ENCODE measurements around the gene AFF3. TPM values are rescaled to one million over a fixed set of nuclear protein-coding genes. Genes with fewer than 3 reads are reported as not detected.

AFF3 gene
- total RNA-seq, 1 experiment from 2014 or later, result 0.42 TPM

GRCh38 chr2:99772591-99773331 lies 369.6 kb downstream of the AFF3 start:
- TF ChIP-seq CTCF (IDR thresholded peaks at IDR 0.05; ENCODE audit: unreplicated experiment), result no peak
- Mint-ChIP-seq H3K4me3 (ENCODE audit: unreplicated experiment) (no peak overlapping the region), H3K27ac (ENCODE audit: low read depth, unreplicated experiment) (no peak overlapping the region), H3K9me3 (ENCODE audit: unreplicated experiment) (peaks cover 7% of the 10 kb centered on the region), H3K36me3 (ENCODE audit: insufficient read depth, unreplicated experiment) (no peaks in the 10 kb centered on the region), H3K4me1 (ENCODE audit: insufficient read depth, unreplicated experiment) (no peaks in the 10 kb centered on the region), H3K27me3 (ENCODE audit: insufficient read depth, unreplicated experiment) (no peaks in the 10 kb centered on the region)
- no peak for DNase-seq (ENCODE audit: unreplicated experiment)
- CTCF ChIA-PET, result no interaction called here
- POLR2A ChIA-PET, result no interaction called here
- intact Hi-C loops (cut with micrococcal nuclease), result no loop called here
- BruUV-seq (replicated peaks), result no TSS peak

- no peak for TF ChIP-seq CTCF (IDR thresholded peaks at IDR 0.05; ENCODE audit: unreplicated experiment)
- ChIA-PET POLR2A (no interaction called here), CTCF (interaction anchor here (0.7 kb wide), 1 partner anchor 19 kb away, joined by 3 read pairs; no protein-coding TSS in a partner anchor)
- intact Hi-C loops (cut with micrococcal nuclease), result no loop called here
- Mint-ChIP-seq H3K9me3 (ENCODE audit: unreplicated experiment) (peaks cover 7% of the 10 kb centered on the region), H3K4me3 (ENCODE audit: unreplicated experiment) (no peak overlapping the region), H3K27ac (ENCODE audit: low read depth, unreplicated experiment) (no peak overlapping the region), H3K27me3 (ENCODE audit: insufficient read depth, unreplicated experiment) (no peaks in the 10 kb centered on the region), H3K4me1 (ENCODE audit: insufficient read depth, unreplicated experiment) (no peaks in the 10 kb centered on the region), H3K36me3 (ENCODE audit: insufficient read depth, unreplicated experiment) (no peaks in the 10 kb centered on the region)
- no peak for DNase-seq (ENCODE audit: unreplicated experiment)
- no TSS peak for BruUV-seq (replicated peaks)
Measured at GRCh38 chr2:99771681-99772333, 370.6 kb downstream of the AFF3 start.

- H3K27ac Mint-ChIP-seq (ENCODE audit: low read depth, unreplicated experiment), result no peak overlapping the region
- no peak overlapping the region for H3K4me3 Mint-ChIP-seq (ENCODE audit: unreplicated experiment)
- no peaks in the 10 kb centered on the region for H3K36me3 Mint-ChIP-seq (ENCODE audit: insufficient read depth, unreplicated experiment)
- intact Hi-C loops (cut with micrococcal nuclease), result no loop called here
- no peak for TF ChIP-seq CTCF (IDR thresholded peaks at IDR 0.05; ENCODE audit: unreplicated experiment)
- ChIA-PET CTCF (no interaction called here), POLR2A (no interaction called here)
- no peaks in the 10 kb centered on the region for H3K27me3 Mint-ChIP-seq (ENCODE audit: insufficient read depth, unreplicated experiment)
- no peaks in the 10 kb centered on the region for H3K4me1 Mint-ChIP-seq (ENCODE audit: insufficient read depth, unreplicated experiment)
- H3K9me3 Mint-ChIP-seq (ENCODE audit: unreplicated experiment), result peaks cover 7% of the 10 kb centered on the region
- no TSS peak for BruUV-seq (replicated peaks)
- DNase-seq (ENCODE audit: unreplicated experiment), result no peak
Measured at GRCh38 chr2:99770876-99771275, 371.5 kb downstream of the AFF3 start.

GRCh38 chr2:99765731-99766318 lies 376.6 kb downstream of the AFF3 start:
- no TSS peak for BruUV-seq (replicated peaks)
- H3K36me3 Mint-ChIP-seq (ENCODE audit: insufficient read depth, unreplicated experiment), result no peaks in the 10 kb centered on the region
- peak; percentile 4 for DNase-seq (ENCODE audit: unreplicated experiment)

More at GRCh38 chr2:99765731-99766318, 376.6 kb downstream of the AFF3 start:
- ChIA-PET POLR2A (no interaction called here), CTCF (no interaction called here)
- H3K9me3 Mint-ChIP-seq (ENCODE audit: unreplicated experiment), result no peaks in the 10 kb centered on the region
- H3K4me3 Mint-ChIP-seq (ENCODE audit: unreplicated experiment), result no peak overlapping the region
- no peak overlapping the region for H3K27ac Mint-ChIP-seq (ENCODE audit: low read depth, unreplicated experiment)
- H3K4me1 Mint-ChIP-seq (ENCODE audit: insufficient read depth, unreplicated experiment), result no peaks in the 10 kb centered on the region
- intact Hi-C loops (cut with micrococcal nuclease), result no loop called here
- no peaks in the 10 kb centered on the region for H3K27me3 Mint-ChIP-seq (ENCODE audit: insufficient read depth, unreplicated experiment)
- TF ChIP-seq CTCF (IDR thresholded peaks at IDR 0.05; ENCODE audit: unreplicated experiment), result no peak
